Head of caudate nucleus (tissue), 42 donors: ENCODE measurements around the gene COL9A3.

Experiments
- DNase-seq, 42 donors: peaks; one replicate each; pipeline versions ENCODE4 v3.0.0 to v3.0.0-alpha.2; 2020 to 2021; ENCODE audit warnings: mixed read lengths in 7 of 42
- intact Hi-C: fragments of 100-400 bp; cut with DNase I; formaldehyde crosslinking; loops from one replicate; pipeline ENCODE4 v1.15.0; 2022

Gene COL9A3

GRCh38 chr20:62817975-62818591 is 1.2 kb downstream of the COL9A3 start:
- DNase-seq: peak in 1 of 42 donors; percentile 51
- intact Hi-C loops: no loop called here

GRCh38 chr20:62818592-62819493 is 2.0 kb downstream of the COL9A3 start:
- intact Hi-C loops: no loop called here
- peak; percentile 56 to 91 (median 78) for DNase-seq

- DNase-seq: peak in 7 of 42 donors; percentile 31 to 67 (median 56)
These were observed 2.8 kb downstream of the COL9A3 start for GRCh38 chr20:62819494-62820174.

GRCh38 chr20:62820208-62820961 is 3.5 kb downstream of the COL9A3 start:
- intact Hi-C loops: no loop called here
- DNase-seq: peak in 19 of 42 donors; percentile 43 to 83 (median 59)

More at GRCh38 chr20:62819494-62820174, 2.8 kb downstream of the COL9A3 start:
- intact Hi-C loops: no loop called here

GRCh38 chr20:62820962-62821725 is 4.3 kb downstream of the COL9A3 start:
- intact Hi-C loops: no loop called here
- DNase-seq: no peak

GRCh38 chr20:62821726-62822210 is 4.9 kb downstream of the COL9A3 start:
- no peak for DNase-seq
- intact Hi-C loops: no loop called here

- intact Hi-C loops: no loop called here
- DNase-seq: no peak
These were observed 5.5 kb downstream of the COL9A3 start for GRCh38 chr20:62822239-62822787.

- DNase-seq: peak in 16 of 42 donors; percentile 29 to 83 (median 59)
- intact Hi-C loops: no loop called here
These were observed 6.2 kb downstream of the COL9A3 start for GRCh38 chr20:62822788-62823651.

GRCh38 chr20:62823688-62824475 is 7.0 kb downstream of the COL9A3 start:
- no peak for DNase-seq
- intact Hi-C loops: no loop called here

GRCh38 chr20:62824476-62825332 is 7.9 kb downstream of the COL9A3 start:
- intact Hi-C loops: no loop called here
- DNase-seq: peak in 4 of 42 donors; percentile 30 to 63 (median 58)

GRCh38 chr20:62825333-62825985 is 8.6 kb downstream of the COL9A3 start:
- no peak for DNase-seq
- intact Hi-C loops: no loop called here

GRCh38 chr20:62825986-62826645 is 9.3 kb downstream of the COL9A3 start:
- intact Hi-C loops: no loop called here
- DNase-seq: no peak

- intact Hi-C loops: no loop called here
- DNase-seq: no peak
These were observed 9.9 kb downstream of the COL9A3 start for GRCh38 chr20:62826646-62827310.
